ENCODE measurements around the gene ANO7.

Gene ANO7

GRCh38 chr2:241188361-241189092, at the start of gene ANO7:
ANO7 (plus strand) TSS chr2:241188677; CDS start chr2:241190064, 1,387 bp downstream.
- DNase-seq (ENCODE audit: low read depth in 2 of 2): no peak

GRCh38 chr2:241139531-241140444, 48.7 kb upstream of the ANO7 start:
- no peak for DNase-seq (ENCODE audit: low read depth in 2 of 2)

- DNase-seq (ENCODE audit: low read depth in 2 of 2): no peak
Measured at GRCh38 chr2:241140445-241140840, 48.0 kb upstream of the ANO7 start.

- no peak for DNase-seq (ENCODE audit: low read depth in 2 of 2)
Measured at GRCh38 chr2:241141214-241141770, 47.2 kb upstream of the ANO7 start.

- no peak for DNase-seq (ENCODE audit: low read depth in 2 of 2)
Measured at GRCh38 chr2:241142063-241142462, 46.4 kb upstream of the ANO7 start.

- no peak for DNase-seq (ENCODE audit: low read depth in 2 of 2)
Measured at GRCh38 chr2:241142593-241142992, 45.9 kb upstream of the ANO7 start.

GRCh38 chr2:241146286-241146685, 42.2 kb upstream of the ANO7 start:
- DNase-seq (ENCODE audit: low read depth in 2 of 2): no peak

GRCh38 chr2:241147336-241147735, 41.1 kb upstream of the ANO7 start:
- no peak for DNase-seq (ENCODE audit: low read depth in 2 of 2)

GRCh38 chr2:241148239-241148638, 40.2 kb upstream of the ANO7 start:
- DNase-seq (ENCODE audit: low read depth in 2 of 2): no peak

- peak; percentile 71 to 74 for DNase-seq (ENCODE audit: low read depth in 2 of 2)
Measured at GRCh38 chr2:241148891-241149674, 39.4 kb upstream of the ANO7 start, which contains the start of gene PASK. PASK (minus strand) TSS chr2:241149472; CDS start chr2:241143032, 6,440 bp downstream.

GRCh38 chr2:241149675-241149924, 38.9 kb upstream of the ANO7 start:
- DNase-seq (ENCODE audit: low read depth in 2 of 2): no peak

- DNase-seq (ENCODE audit: low read depth in 2 of 2): peak; percentile 75 to 87
Measured at GRCh38 chr2:241149925-241150659, 38.4 kb upstream of the ANO7 start, which contains the start of gene PPP1R7. PPP1R7 (plus strand) TSS chr2:241150467; CDS start chr2:241150496, 29 bp downstream.

GRCh38 chr2:241150660-241151530, 37.6 kb upstream of the ANO7 start:
- DNase-seq (ENCODE audit: low read depth in 2 of 2): no peak

- no peak for DNase-seq (ENCODE audit: low read depth in 2 of 2)
Measured at GRCh38 chr2:241151934-241152660, 36.4 kb upstream of the ANO7 start.

GRCh38 chr2:241153616-241154015, 34.9 kb upstream of the ANO7 start:
- no peak for DNase-seq (ENCODE audit: low read depth in 2 of 2)

GRCh38 chr2:241154915-241155314, 33.6 kb upstream of the ANO7 start:
- no peak for DNase-seq (ENCODE audit: low read depth in 2 of 2)

- DNase-seq (ENCODE audit: low read depth in 2 of 2): no peak
Measured at GRCh38 chr2:241155936-241156335, 32.5 kb upstream of the ANO7 start.

- no peak for DNase-seq (ENCODE audit: low read depth in 2 of 2)
Measured at GRCh38 chr2:241156971-241157441, 31.5 kb upstream of the ANO7 start.

- no peak for DNase-seq (ENCODE audit: low read depth in 2 of 2)
Measured at GRCh38 chr2:241157841-241158545, 30.5 kb upstream of the ANO7 start.

All from stimulated activated CD4-positive, alpha-beta T cell treated with anti-CD3 and anti-CD28 coated beads, Interleukin-1b, Interleukin-23, amount 100 ng/mL, for 1 hour (primary cell).